ENCODE measurements around the gene NTF4.

- TF ChIP-seq EZH2 (IDR thresholded peaks at IDR 0.05; ENCODE audit: insufficient read depth, low read length) (no peak), CTCF (IDR thresholded peaks at IDR 0.05; ENCODE audit: insufficient read depth, low read depth, low read length) (no peak)
Observed at GRCh38 chr19:49042177-49042576, 22.4 kb downstream of the NTF4 start.

Data from astrocyte (in vitro differentiated cells and primary cell).